Uterus (tissue), 4 donors: ENCODE results near the gene DEAF1. TPM values are rescaled to one million over a fixed set of nuclear protein-coding genes. Genes with fewer than 3 reads are reported as not detected.

Experiments used
- DNase-seq, 2 donors: peaks; one replicate each; pipeline ENCODE4 v3.0.0-alpha.2; 2019 to 2020
- H3K27ac ChIP-seq, 2 donors: fragments of 200-600 bp; sonication (generic); 1 replicate in 1 of 2; 2 replicates in 1 of 2; pipeline ENCODE4 v1.5.1; 2016 to 2018
- H3K27me3 ChIP-seq, 2 donors: fragments of 200-600 bp; sonication (generic); one replicate each; pipeline ENCODE4 v1.5.1; 2018 to 2019; ENCODE audit warnings: control low read depth in 1 of 2
- H3K36me3 ChIP-seq, 2 donors: fragments of 200-600 bp; sonication (generic); one replicate each; pipeline ENCODE4 v1.5.1; 2019; ENCODE audit warnings: control low read depth in 1 of 2
- H3K4me1 ChIP-seq, 2 donors: fragments of 200-600 bp; sonication (generic); one replicate each; pipeline ENCODE4 v1.5.1; 2018 to 2019; ENCODE audit warnings: control low read depth in 1 of 2
- H3K4me3 ChIP-seq, 2 donors: fragments of 200-600 bp; sonication (generic); 1 replicate in 1 of 2; 2 replicates in 1 of 2; pipeline ENCODE4 v1.5.1; 2018 to 2019; ENCODE audit warnings: mild to moderate bottlenecking in 1 of 2
- H3K9me3 ChIP-seq, 2 donors: fragments of 200-600 bp; sonication (generic); one replicate each; pipeline ENCODE4 v1.5.1; 2019; ENCODE audit warnings: control low read depth in 1 of 2
- POLR2A ChIP-seq, 2 donors: fragments of 450-650 bp; IDR thresholded peaks; one replicate each; pipeline ENCODE4 v1.6.1; 2016; ENCODE audit warnings: antibody characterized with exemption in 2 of 2, mild to moderate bottlenecking in 1 of 2, moderate library complexity in 1 of 2
- intact Hi-C: fragments of 100-400 bp; cut with DNase I; formaldehyde crosslinking; loops from one replicate; pipeline ENCODE4 v1.15.1; 2023; ENCODE audit warnings: low total_unique reads
- total RNA-seq, 4 donors: library from RNA; depleted of rRNA in 3 of 4; stranded (reverse); fragments of >200 nt in 3 of 4; gene quantifications; one replicate each; pipeline versions ENCODE4 v1.1.0 to v1.2.4, GENCODE V29; 2014 to 2023
- TF ChIP-seq, protein P1 (sequence below), 4 experiments: fragments of 200-600 bp in 2 of 4; fragments of 450-650 bp in 2 of 4; sonication (generic) in 2 of 4; IDR thresholded peaks; one replicate each; pipeline ENCODE4 v1.5.1; 2016 to 2019; ENCODE audit warnings: antibody characterized with exemption in 4 of 4, mild to moderate bottlenecking in 2 of 4, moderate library complexity in 1 of 4
- donor health status: DM: yes; HTN: yes; CAD: no.

The DEAF1 gene
- total RNA-seq, 4 donors from 2014 or later = 7.9 to 45.6 (median 20.4) TPM

DNA sequence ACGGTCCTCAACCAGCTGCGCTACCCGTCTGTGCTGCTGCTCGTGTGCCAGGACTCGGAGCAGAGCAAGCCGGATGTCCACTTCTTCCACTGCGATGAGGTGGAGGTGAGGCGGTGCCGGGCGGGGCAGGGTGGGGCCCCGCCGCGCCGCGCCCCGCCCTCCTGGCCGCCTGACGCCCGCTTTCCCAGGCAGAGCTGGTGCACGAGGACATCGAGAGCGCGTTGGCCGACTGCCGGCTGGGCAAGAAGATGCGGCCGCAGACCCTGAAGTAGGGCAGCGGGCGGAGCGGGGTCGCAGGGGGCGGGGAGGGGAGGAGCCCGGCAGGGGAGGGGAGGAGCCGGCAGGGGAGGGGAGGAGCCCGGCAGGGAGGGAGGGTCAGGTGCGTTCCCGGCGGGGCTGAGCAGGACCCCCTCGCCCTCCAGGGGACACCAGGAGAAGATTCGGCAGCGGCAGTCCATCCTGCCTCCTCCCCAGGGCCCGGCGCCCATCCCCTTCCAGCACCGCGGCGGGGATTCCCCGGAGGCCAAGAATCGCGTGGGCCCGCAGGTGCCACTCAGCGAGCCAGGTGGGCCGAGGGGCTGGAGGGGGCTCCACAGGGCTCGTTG lies 25.7 kb upstream of the DEAF1 start:
- Histone ChIP-seq H3K9me3 (no peaks in the 10 kb centered on the region), H3K4me1 (no peaks in the 10 kb centered on the region), H3K27me3 (peaks cover 0 to 8% of the 10 kb centered on the region in 2 donors), H3K4me3 (no peak overlapping the region), H3K27ac (no peak overlapping the region), H3K36me3 (no peaks in the 10 kb centered on the region)
- intact Hi-C loops = loop anchor here (5.0 kb wide), 2 partner anchors 58 to 163 kb away; no protein-coding TSS in a partner anchor
- DNase-seq = peak in 1 of 2 donors; percentile 29
- TF ChIP-seq, protein P1, sequence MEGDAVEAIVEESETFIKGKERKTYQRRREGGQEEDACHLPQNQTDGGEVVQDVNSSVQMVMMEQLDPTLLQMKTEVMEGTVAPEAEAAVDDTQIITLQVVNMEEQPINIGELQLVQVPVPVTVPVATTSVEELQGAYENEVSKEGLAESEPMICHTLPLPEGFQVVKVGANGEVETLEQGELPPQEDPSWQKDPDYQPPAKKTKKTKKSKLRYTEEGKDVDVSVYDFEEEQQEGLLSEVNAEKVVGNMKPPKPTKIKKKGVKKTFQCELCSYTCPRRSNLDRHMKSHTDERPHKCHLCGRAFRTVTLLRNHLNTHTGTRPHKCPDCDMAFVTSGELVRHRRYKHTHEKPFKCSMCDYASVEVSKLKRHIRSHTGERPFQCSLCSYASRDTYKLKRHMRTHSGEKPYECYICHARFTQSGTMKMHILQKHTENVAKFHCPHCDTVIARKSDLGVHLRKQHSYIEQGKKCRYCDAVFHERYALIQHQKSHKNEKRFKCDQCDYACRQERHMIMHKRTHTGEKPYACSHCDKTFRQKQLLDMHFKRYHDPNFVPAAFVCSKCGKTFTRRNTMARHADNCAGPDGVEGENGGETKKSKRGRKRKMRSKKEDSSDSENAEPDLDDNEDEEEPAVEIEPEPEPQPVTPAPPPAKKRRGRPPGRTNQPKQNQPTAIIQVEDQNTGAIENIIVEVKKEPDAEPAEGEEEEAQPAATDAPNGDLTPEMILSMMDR (IDR thresholded peaks at IDR 0.05) = no peak
- no peak for TF ChIP-seq POLR2A (IDR thresholded peaks at IDR 0.05)

DNA sequence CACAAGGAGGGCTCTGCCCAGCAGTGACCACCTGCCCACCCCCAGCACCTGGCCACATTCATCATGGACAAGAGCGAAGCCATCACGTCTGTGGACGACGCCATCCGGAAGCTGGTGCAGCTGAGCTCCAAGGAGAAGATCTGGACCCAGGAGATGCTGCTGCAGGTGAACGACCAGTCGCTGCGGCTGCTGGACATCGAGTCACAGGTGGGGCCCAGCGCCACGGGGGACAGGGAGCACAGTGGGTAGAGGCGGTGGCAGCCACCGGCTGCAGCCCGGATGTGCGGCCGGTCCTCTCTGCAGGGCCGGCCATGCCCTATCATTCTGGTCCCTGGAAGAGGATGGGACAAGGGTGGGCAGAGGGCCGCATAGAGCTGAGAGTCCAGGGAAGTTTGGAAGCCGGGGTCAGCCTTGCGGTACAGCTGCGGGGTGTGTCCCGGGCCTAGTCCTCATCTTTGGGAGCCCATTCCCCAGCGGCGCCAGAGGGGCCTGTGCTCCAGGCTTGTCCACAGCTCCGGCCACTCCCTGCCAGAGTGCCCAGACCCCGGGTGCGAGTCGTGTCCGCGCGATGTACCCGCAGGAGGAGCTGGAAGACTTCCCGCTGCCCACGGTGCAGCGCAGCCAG lies 25.1 kb upstream of the DEAF1 start:
- intact Hi-C loops = loop anchor here (5.0 kb wide), 2 partner anchors 58 to 163 kb away; no protein-coding TSS in a partner anchor
- peaks cover 0 to 8% of the 10 kb centered on the region in 2 donors for H3K27me3 ChIP-seq

DNA sequence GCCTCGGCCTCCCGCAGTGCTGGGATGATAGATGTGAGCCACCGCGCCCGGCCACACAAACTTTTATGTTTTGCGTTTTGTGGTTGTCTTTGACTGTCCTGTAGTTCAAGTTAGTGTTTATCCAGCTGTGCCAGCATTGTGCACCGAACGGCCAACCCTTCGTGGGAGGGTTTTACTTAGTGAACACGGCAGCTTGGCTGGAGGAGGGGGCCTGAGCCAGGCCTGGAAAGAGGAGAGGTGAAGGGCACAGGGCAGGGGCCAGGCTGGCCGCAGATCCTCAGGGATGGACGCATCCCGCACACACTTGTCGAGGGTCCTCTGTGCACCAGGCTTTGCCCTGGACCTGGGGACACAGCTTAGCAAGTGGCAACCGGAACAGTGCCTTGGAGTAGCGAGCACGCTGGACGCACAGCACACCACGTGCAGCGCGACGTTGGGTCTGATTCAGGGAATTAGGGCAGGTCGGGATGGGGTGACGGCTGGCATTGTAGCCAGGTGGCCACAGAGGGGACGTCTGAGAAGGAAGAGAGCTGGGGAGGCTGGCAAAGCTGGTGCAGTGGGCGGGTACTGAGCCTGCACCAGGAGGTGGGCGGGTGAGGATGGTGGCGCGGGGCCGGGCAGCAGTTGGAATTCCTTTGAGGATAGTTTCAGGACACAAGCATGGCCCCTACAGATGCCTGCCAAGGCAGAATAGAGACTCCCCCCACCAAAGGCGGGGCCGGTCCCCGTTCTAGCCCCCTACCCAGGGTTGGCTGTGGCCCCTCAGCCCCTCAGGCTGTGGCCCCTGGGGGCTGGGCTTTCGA lies 24.4 kb upstream of the DEAF1 start:
- no peak for DNase-seq
- no peak for TF ChIP-seq POLR2A (IDR thresholded peaks at IDR 0.05)
- no peaks in the 10 kb centered on the region for H3K9me3 ChIP-seq
- no peaks in the 10 kb centered on the region for H3K36me3 ChIP-seq
- H3K4me1 ChIP-seq = no peaks in the 10 kb centered on the region
- peaks cover 0 to 8% of the 10 kb centered on the region in 2 donors for H3K27me3 ChIP-seq
- intact Hi-C loops = loop anchor here (5.0 kb wide), 2 partner anchors 57 to 162 kb away; no protein-coding TSS in a partner anchor
- no peak overlapping the region for H3K4me3 ChIP-seq
- H3K27ac ChIP-seq = no peak overlapping the region

More for the DNA sequence above, 25.1 kb upstream of the DEAF1 start:
- Histone ChIP-seq H3K4me3 (no peak overlapping the region), H3K4me1 (no peaks in the 10 kb centered on the region), H3K27ac (no peak overlapping the region), H3K9me3 (no peaks in the 10 kb centered on the region), H3K36me3 (no peaks in the 10 kb centered on the region)
- no peak for DNase-seq
- no peak for TF ChIP-seq POLR2A (IDR thresholded peaks at IDR 0.05)
- TF ChIP-seq, protein P1 (IDR thresholded peaks at IDR 0.05) = no peak

DNA sequence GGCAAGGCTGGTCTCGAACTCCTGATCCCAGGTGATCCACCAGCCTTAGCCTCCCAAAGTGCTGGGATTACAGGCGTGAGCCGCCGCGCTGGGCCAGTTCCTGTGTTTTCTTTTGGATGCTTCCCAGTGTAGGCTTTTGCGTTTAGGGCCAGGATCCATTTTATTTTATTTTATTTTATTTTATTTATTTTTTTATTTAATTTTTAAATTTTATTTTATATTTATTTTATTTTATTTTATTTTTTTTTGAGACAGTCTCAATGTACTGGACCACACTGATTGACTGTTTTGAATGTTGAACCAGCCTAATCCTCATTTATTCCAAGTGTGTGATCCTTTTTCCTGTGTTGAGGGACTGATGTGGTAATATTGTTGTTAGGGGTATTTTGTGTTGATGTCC lies 19.4 kb upstream of the DEAF1 start:
- no peaks in the 10 kb centered on the region for H3K9me3 ChIP-seq
- TF ChIP-seq, protein P1 (IDR thresholded peaks at IDR 0.05) = no peak
- no peak for TF ChIP-seq POLR2A (IDR thresholded peaks at IDR 0.05)
- no peaks in the 10 kb centered on the region for H3K36me3 ChIP-seq
- H3K4me3 ChIP-seq = no peak overlapping the region
- no peaks in the 10 kb centered on the region for H3K4me1 ChIP-seq
- H3K27ac ChIP-seq = no peak overlapping the region
- intact Hi-C loops = no loop called here
- no peaks in the 10 kb centered on the region for H3K27me3 ChIP-seq
- DNase-seq = no peak

DNA sequence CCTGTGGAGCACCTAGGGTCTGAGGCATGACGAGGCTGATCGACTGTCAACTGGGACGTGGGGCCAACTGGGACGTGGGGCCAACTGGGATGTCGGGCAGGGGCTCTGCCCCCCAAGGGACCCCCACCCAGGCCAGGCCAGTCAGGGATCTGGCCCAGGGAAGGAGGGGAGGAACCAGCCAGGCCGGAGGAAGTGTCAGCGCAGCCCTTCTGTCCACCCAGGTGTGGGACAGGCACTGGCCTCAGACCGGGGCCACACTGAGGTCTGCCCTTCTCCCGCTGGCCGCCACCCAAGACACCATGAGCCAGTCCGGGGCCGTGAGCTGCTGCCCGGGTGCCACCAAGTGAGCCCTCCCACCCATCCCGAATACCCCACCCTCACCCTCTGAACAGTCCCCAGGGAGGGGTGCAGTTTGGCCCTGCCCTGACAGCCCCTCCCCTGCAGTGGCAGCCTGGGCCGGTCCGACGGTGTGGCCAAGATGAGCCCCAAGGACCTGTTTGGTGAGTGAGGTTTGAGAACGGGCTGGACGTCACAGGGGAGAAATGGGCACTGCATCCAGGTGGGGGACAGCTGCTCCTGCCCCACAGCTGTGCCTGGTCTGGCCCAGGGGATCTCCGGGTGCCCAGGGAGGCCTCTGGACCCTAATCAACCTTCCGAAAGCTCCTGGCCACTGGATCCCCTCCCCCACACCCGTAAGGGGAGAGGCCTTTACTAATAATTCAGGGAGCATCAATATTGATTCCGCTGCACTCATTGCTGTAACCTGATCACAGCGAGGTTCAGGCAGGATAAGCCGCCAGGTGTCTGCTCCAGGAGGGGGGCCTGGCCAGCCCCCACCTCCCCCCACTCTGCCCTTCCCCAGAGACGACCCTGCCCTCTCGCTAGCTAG lies 14.3 kb upstream of the DEAF1 start:
- Histone ChIP-seq H3K4me3 (no peak overlapping the region), H3K36me3 (no peaks in the 10 kb centered on the region), H3K9me3 (no peaks in the 10 kb centered on the region), H3K27ac (no peak overlapping the region), H3K4me1 (peaks cover 0 to 4% of the 10 kb centered on the region in 2 donors), H3K27me3 (no peaks in the 10 kb centered on the region)
- intact Hi-C loops = no loop called here
- no peak for DNase-seq
- no peak for TF ChIP-seq POLR2A (IDR thresholded peaks at IDR 0.05)
- TF ChIP-seq, protein P1 (IDR thresholded peaks at IDR 0.05) = no peak
